HFFc6 (cell line): ENCODE results near the gene KDM2A. TPM values are rescaled to one million over a fixed set of nuclear protein-coding genes. Genes with fewer than 3 reads are reported as not detected.

Experiments
- DNase-seq: peaks from one replicate; pipeline ENCODE4 v3.0.0-alpha.2; 2018
- H3K27ac Mint-ChIP-seq: 2 replicates; pipeline ENCODE4 v1.8.0; 2020; ENCODE audit warnings: mild to moderate bottlenecking, mixed read lengths
- H3K27me3 Mint-ChIP-seq: 2 replicates; pipeline ENCODE4 v1.8.0; 2021; ENCODE audit warnings: mild to moderate bottlenecking, moderate library complexity, mixed read lengths; ENCODE audit not compliant: insufficient read depth
- H3K36me3 Mint-ChIP-seq: 2 replicates; pipeline ENCODE4 v1.8.0; 2021; ENCODE audit warnings: low read depth, mixed read lengths
- H3K4me1 Mint-ChIP-seq: 2 replicates; pipeline ENCODE4 v1.8.0; 2020; ENCODE audit warnings: low read depth, mixed read lengths
- H3K4me3 Mint-ChIP-seq: 2 replicates; pipeline ENCODE4 v1.8.0; 2020; ENCODE audit warnings: mild to moderate bottlenecking, moderate library complexity, mixed read lengths
- H3K9me3 Mint-ChIP-seq: 2 replicates; pipeline ENCODE4 v1.8.0; 2020; ENCODE audit warnings: mild to moderate bottlenecking, mixed read lengths
- CTCF ChIP-seq: fragments of 200-600 bp; sonication (generic); IDR thresholded peaks from 2 replicates; pipeline ENCODE4 v1.5.0; 2021; ENCODE audit warnings: antibody characterized with exemption, mild to moderate bottlenecking
- total RNA-seq, 6 experiments: library from RNA; stranded (reverse); fragmentation: NEBNext Ultra II Directional; extraction: Animal tissue kit (Norgen Biotek cat#: 25700); gene quantifications; 2 replicates in 1 of 6; 3 replicates in 5 of 6; pipeline ENCODE4 v1.2.3, GENCODE V29; 2021

KDM2A gene
- total RNA-seq, 6 experiments from 2014 or later, result 46.1 to 55.0 (median 49.7) TPM

GRCh38 chr11:67248653-67249052 is 129.6 kb downstream of the KDM2A start:
- Mint-ChIP-seq H3K36me3 (peaks cover 51% of the 10 kb centered on the region), H3K27me3 (peaks cover 3% of the 10 kb centered on the region), H3K4me3 (peak overlapping the region; percentile 22), H3K9me3 (no peaks in the 10 kb centered on the region), H3K4me1 (peaks cover 45% of the 10 kb centered on the region), H3K27ac (peak overlapping the region; percentile 84)
- TF ChIP-seq CTCF, result no peak
- peak; percentile 73 for DNase-seq

- TF ChIP-seq CTCF, result no peak
- DNase-seq, result no peak
- Mint-ChIP-seq H3K27ac (no peak overlapping the region), H3K4me3 (no peak overlapping the region), H3K36me3 (peaks cover 55% of the 10 kb centered on the region), H3K4me1 (peaks cover 32% of the 10 kb centered on the region), H3K27me3 (peaks cover 1% of the 10 kb centered on the region), H3K9me3 (no peaks in the 10 kb centered on the region)
Observed at GRCh38 chr11:67250059-67251043, 131.3 kb downstream of the KDM2A start.

- Mint-ChIP-seq H3K9me3 (no peaks in the 10 kb centered on the region), H3K36me3 (peaks cover 49% of the 10 kb centered on the region), H3K27me3 (peaks cover 1% of the 10 kb centered on the region), H3K4me3 (no peak overlapping the region), H3K27ac (no peak overlapping the region), H3K4me1 (peaks cover 20% of the 10 kb centered on the region)
- no peak for TF ChIP-seq CTCF
- no peak for DNase-seq
Observed at GRCh38 chr11:67251841-67252240, 132.8 kb downstream of the KDM2A start.

- Mint-ChIP-seq H3K4me3 (no peak overlapping the region), H3K27me3 (peaks cover 1% of the 10 kb centered on the region), H3K36me3 (peaks cover 53% of the 10 kb centered on the region)
Observed at GRCh38 chr11:67252831-67253239, 133.8 kb downstream of the KDM2A start.

More at GRCh38 chr11:67252831-67253239, 133.8 kb downstream of the KDM2A start:
- DNase-seq, result peak; percentile 41
- Mint-ChIP-seq H3K9me3 (no peaks in the 10 kb centered on the region), H3K4me1 (peaks cover 18% of the 10 kb centered on the region), H3K27ac (peak overlapping the region; percentile 5; the same call in 1 of the 2 replicates)
- TF ChIP-seq CTCF, result peak; percentile 60
